Measurements from ENCODE around the gene GTPBP4. TPM values are rescaled to one million over a fixed set of nuclear protein-coding genes. Genes with fewer than 3 reads are reported as not detected.

The GTPBP4 gene
- total RNA-seq, 1 experiment from 2014 or later: 142 TPM

DNA sequence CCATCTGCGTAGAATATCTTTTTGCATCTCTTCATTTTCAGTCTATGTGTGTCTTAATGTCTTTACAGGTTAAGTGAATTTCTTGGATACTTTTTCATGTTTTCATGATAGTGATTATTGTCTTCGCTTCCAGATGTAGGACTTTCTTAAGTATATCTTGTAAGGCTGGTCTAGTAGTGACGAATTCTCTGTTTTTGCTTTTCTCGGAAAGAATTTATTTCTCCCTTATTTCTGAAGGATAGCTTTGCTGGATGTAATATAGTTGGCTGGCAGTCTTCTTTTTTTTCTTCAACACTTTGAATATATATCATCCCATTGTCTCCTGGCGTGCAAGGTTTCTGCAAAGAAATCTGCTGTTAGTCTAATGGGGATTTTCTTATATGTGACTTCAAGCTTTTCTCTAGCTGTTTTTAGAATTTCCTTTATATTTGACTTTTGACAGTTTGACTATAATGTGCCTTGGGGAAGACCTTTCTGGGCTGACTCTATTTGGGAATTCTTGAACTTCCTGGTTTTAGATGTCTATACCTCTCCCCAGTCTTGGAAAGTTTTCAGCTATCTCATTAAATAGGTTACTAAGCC lies 14.3 kb downstream of the GTPBP4 start:
- Mint-ChIP-seq H3K4me1 (ENCODE audit: insufficient read depth, unreplicated experiment) (no peaks in the 10 kb centered on the region), H3K9me3 (ENCODE audit: unreplicated experiment) (peaks cover 10% of the 10 kb centered on the region), H3K27ac (ENCODE audit: low read depth, unreplicated experiment) (peak overlapping the region; percentile 69), H3K36me3 (ENCODE audit: insufficient read depth, unreplicated experiment) (peaks cover 99% of the 10 kb centered on the region), H3K27me3 (ENCODE audit: insufficient read depth, unreplicated experiment) (no peaks in the 10 kb centered on the region), H3K4me3 (ENCODE audit: unreplicated experiment) (no peak overlapping the region)
- TF ChIP-seq, protein P1, sequence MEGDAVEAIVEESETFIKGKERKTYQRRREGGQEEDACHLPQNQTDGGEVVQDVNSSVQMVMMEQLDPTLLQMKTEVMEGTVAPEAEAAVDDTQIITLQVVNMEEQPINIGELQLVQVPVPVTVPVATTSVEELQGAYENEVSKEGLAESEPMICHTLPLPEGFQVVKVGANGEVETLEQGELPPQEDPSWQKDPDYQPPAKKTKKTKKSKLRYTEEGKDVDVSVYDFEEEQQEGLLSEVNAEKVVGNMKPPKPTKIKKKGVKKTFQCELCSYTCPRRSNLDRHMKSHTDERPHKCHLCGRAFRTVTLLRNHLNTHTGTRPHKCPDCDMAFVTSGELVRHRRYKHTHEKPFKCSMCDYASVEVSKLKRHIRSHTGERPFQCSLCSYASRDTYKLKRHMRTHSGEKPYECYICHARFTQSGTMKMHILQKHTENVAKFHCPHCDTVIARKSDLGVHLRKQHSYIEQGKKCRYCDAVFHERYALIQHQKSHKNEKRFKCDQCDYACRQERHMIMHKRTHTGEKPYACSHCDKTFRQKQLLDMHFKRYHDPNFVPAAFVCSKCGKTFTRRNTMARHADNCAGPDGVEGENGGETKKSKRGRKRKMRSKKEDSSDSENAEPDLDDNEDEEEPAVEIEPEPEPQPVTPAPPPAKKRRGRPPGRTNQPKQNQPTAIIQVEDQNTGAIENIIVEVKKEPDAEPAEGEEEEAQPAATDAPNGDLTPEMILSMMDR (IDR thresholded peaks at IDR 0.05; ENCODE audit: unreplicated experiment): no peak
- DNase-seq (ENCODE audit: unreplicated experiment): no peak
- BruUV-seq (replicated peaks): no TSS peak
- POLR2A ChIA-PET: interaction anchor here (0.8 to 2.7 kb wide), 5 partner anchors 15 to 73 kb away, joined by 3 to 13 read pairs (median 5); partner anchors contain the start of gene GTPBP4
- intact Hi-C loops (cut with micrococcal nuclease): no loop called here
- CTCF ChIA-PET: no interaction called here

DNA sequence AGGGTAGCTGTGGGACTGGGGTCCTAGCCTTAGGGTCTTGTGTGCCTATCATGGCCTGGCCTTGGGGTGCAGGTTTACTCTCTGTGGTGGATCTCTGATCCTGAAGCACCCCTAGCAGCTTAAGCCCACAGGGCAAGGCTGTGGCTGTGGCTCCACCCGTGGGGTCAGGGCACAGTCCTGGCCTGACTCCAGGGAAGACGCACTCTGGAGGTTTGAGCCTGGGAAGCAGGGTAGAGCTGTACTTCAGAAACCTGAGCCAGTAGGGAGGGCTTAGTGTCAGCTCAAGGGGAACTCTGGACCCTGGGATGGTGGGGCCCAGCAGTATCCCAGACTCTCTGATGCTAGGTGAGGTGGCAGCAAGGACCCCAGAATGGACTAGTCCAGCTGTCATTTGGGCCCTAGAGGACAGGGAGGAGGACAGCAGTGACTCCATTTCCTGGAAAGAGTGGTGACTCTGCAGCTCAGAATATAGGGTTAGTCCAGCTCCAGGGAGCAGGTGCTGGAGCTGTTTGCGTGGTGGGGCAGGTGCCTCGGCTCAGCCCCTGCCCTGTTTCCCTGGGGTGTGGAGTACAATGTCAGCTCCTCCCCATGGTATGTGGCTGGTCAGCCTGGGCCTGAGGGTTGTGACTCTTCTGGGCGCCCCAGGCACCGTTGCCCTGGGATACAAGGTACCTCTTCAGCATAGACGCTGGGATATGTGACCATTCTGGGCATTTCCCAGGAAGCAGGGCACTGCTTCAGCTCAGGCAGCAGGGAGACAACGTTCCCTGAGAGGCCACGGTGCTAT lies 15.8 kb downstream of the GTPBP4 start:
- no TSS peak for BruUV-seq (replicated peaks)
- intact Hi-C loops (cut with micrococcal nuclease): no loop called here
- TF ChIP-seq, protein P1 (IDR thresholded peaks at IDR 0.05; ENCODE audit: unreplicated experiment): no peak
- no peak overlapping the region for H3K4me3 Mint-ChIP-seq (ENCODE audit: unreplicated experiment)
- no peak for DNase-seq (ENCODE audit: unreplicated experiment)
- POLR2A ChIA-PET: interaction anchor here (1.2 to 2.7 kb wide), 4 partner anchors 13 to 73 kb away, joined by 3 to 13 read pairs (median 4); partner anchors contain the start of genes GTPBP4 and LARP4B
- H3K27me3 Mint-ChIP-seq (ENCODE audit: insufficient read depth, unreplicated experiment): no peaks in the 10 kb centered on the region
- no peak overlapping the region for H3K27ac Mint-ChIP-seq (ENCODE audit: low read depth, unreplicated experiment)
- H3K9me3 Mint-ChIP-seq (ENCODE audit: unreplicated experiment): peaks cover 10% of the 10 kb centered on the region
- CTCF ChIA-PET: interaction anchor here (1.2 kb wide), 1 partner anchor 15 kb away, joined by 3 read pairs; no protein-coding TSS in a partner anchor
- no peaks in the 10 kb centered on the region for H3K4me1 Mint-ChIP-seq (ENCODE audit: insufficient read depth, unreplicated experiment)
- H3K36me3 Mint-ChIP-seq (ENCODE audit: insufficient read depth, unreplicated experiment): peaks cover 99% of the 10 kb centered on the region

DNA sequence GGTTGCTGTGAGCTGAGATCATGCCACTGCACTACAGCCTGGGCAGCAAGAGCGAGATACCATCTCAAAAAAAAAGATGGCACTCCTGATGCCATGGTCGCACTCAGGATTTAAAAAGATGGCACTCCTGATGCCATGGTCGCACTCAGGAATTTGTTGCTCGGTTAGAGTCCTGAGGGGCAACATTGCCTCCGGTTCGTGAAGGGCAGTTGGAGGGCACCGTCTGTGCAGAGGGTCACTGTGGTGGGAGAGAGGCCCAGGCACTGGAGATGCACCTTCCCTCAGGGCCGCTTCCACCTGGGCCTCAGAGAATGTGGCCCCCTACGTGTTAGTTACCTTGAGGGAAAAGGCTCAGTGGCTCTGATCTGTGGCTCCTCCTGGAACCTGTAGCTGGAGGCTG lies 18.3 kb downstream of the GTPBP4 start:
- TF ChIP-seq, protein P1 (IDR thresholded peaks at IDR 0.05; ENCODE audit: unreplicated experiment): no peak
- BruUV-seq (replicated peaks): no TSS peak

DNA sequence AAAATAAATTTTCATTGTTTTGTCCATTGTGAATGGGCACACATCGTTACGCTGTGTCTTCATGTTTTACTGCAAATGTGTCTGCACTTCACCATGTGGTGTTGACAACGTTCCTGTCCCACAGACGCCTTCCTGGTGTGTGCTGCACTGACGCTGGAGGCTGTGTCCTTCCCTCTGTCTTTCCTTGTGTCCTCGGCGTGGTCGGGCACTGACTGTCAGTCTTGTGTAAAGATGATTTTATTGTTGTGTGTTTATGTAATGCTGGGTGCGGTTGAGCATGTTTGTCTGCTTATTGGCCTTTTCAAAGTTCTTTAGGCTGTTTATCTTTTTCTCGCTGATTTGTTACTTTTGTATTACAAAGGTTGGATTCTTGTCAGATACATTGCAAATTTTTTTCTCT lies 19.3 kb downstream of the GTPBP4 start:
- POLR2A ChIA-PET: no interaction called here
- peaks cover 99% of the 10 kb centered on the region for H3K36me3 Mint-ChIP-seq (ENCODE audit: insufficient read depth, unreplicated experiment)

More for the DNA sequence above, 18.3 kb downstream of the GTPBP4 start:
- Mint-ChIP-seq H3K4me3 (ENCODE audit: unreplicated experiment) (no peak overlapping the region), H3K9me3 (ENCODE audit: unreplicated experiment) (peaks cover 10% of the 10 kb centered on the region), H3K36me3 (ENCODE audit: insufficient read depth, unreplicated experiment) (peaks cover 99% of the 10 kb centered on the region), H3K27me3 (ENCODE audit: insufficient read depth, unreplicated experiment) (no peaks in the 10 kb centered on the region), H3K4me1 (ENCODE audit: insufficient read depth, unreplicated experiment) (no peaks in the 10 kb centered on the region), H3K27ac (ENCODE audit: low read depth, unreplicated experiment) (no peak overlapping the region)
- POLR2A ChIA-PET: interaction anchor here (0.8 kb wide), 1 partner anchor 18 kb away, joined by 3 read pairs; the partner anchor contains the start of gene GTPBP4
- CTCF ChIA-PET: interaction anchor here (0.6 kb wide), 1 partner anchor 51 kb away, joined by 4 read pairs; no protein-coding TSS in a partner anchor
- DNase-seq (ENCODE audit: unreplicated experiment): no peak
- intact Hi-C loops (cut with micrococcal nuclease): no loop called here

More for the DNA sequence above, 19.3 kb downstream of the GTPBP4 start:
- Mint-ChIP-seq H3K9me3 (ENCODE audit: unreplicated experiment) (peaks cover 7% of the 10 kb centered on the region), H3K4me1 (ENCODE audit: insufficient read depth, unreplicated experiment) (no peaks in the 10 kb centered on the region), H3K4me3 (ENCODE audit: unreplicated experiment) (no peak overlapping the region), H3K27ac (ENCODE audit: low read depth, unreplicated experiment) (no peak overlapping the region), H3K27me3 (ENCODE audit: insufficient read depth, unreplicated experiment) (no peaks in the 10 kb centered on the region)
- CTCF ChIA-PET: no interaction called here
- no TSS peak for BruUV-seq (replicated peaks)
- intact Hi-C loops (cut with micrococcal nuclease): no loop called here
- TF ChIP-seq, protein P1 (IDR thresholded peaks at IDR 0.05; ENCODE audit: unreplicated experiment): no peak
- DNase-seq (ENCODE audit: unreplicated experiment): no peak
